Pons (tissue), 1 donor: ENCODE measurements around the gene MRPL36.
"Not testable (repeated sequence)": the region's sequence is repeated elsewhere in the genome, so short reads cannot be mapped to it uniquely, and the experiment has no call there.

Experiments used
- DNase-seq: peaks from one replicate; pipeline ENCODE4 v3.0.0-alpha.2; 2016; ENCODE audit warnings: low spot score

Gene MRPL36

GRCh38 chr5:1832511-1833250 lies 33.0 kb upstream of the MRPL36 start:
- DNase-seq = no peak

- no peak for DNase-seq
Measured at GRCh38 chr5:1831677-1832313, 32.2 kb upstream of the MRPL36 start.

GRCh38 chr5:1831257-1831656 lies 31.6 kb upstream of the MRPL36 start:
- DNase-seq = no peak

GRCh38 chr5:1830571-1831228 lies 31.1 kb upstream of the MRPL36 start:
- no peak for DNase-seq

- DNase-seq = no peak
Measured at GRCh38 chr5:1827886-1828397, 28.3 kb upstream of the MRPL36 start.

- DNase-seq = no peak
Measured at GRCh38 chr5:1827025-1827885, 27.6 kb upstream of the MRPL36 start.

GRCh38 chr5:1826235-1826980 lies 26.8 kb upstream of the MRPL36 start:
- DNase-seq = no peak

GRCh38 chr5:1824903-1825841 lies 25.5 kb upstream of the MRPL36 start:
- no peak for DNase-seq

GRCh38 chr5:1824109-1824821 lies 24.6 kb upstream of the MRPL36 start:
- no peak for DNase-seq

- DNase-seq = no peak
Measured at GRCh38 chr5:1823381-1824034, 23.9 kb upstream of the MRPL36 start.

GRCh38 chr5:1821862-1822261 lies 22.2 kb upstream of the MRPL36 start:
- DNase-seq = no peak

- DNase-seq = no peak
Measured at GRCh38 chr5:1820926-1821325, 21.3 kb upstream of the MRPL36 start.

GRCh38 chr5:1820381-1820780 lies 20.7 kb upstream of the MRPL36 start:
- DNase-seq = no peak

- no peak for DNase-seq
Measured at GRCh38 chr5:1819458-1819857, 19.8 kb upstream of the MRPL36 start.

GRCh38 chr5:1818784-1819183 lies 19.1 kb upstream of the MRPL36 start:
- DNase-seq = no peak

GRCh38 chr5:1817261-1818043 lies 17.8 kb upstream of the MRPL36 start:
- no peak for DNase-seq

- DNase-seq = not testable (repeated sequence)
Measured at GRCh38 chr5:1816495-1817089, 17.0 kb upstream of the MRPL36 start.

GRCh38 chr5:1815881-1816292 lies 16.2 kb upstream of the MRPL36 start:
- no peak for DNase-seq
